ENCODE measurements around the gene TBL1Y. TPM values are rescaled to one million over a fixed set of nuclear protein-coding genes. Genes with fewer than 3 reads are reported as not detected.
"Not testable (repeated sequence)": the region's sequence is repeated elsewhere in the genome, so short reads cannot be mapped to it uniquely, and the experiment has no call there.

Gene TBL1Y
- total RNA-seq (2014; rRNA removed; shearing (Covaris generic)), result not detected in 2 replicates
- not detected in 2 replicates for polyA plus RNA-seq (2015; cell fraction: cytosol; rRNA removed)
- not detected in 2 replicates for polyA plus RNA-seq (2015; cell fraction: nucleus; rRNA removed)

GRCh38 chrY:6910372-6911252, at the start of gene TBL1Y:
Gene TBL1Y, plus strand, starts transcription at chrY:6910697. Its CDS starts 114,388 bp downstream, at chrY:7025085.
- no peak for DNase-seq (ENCODE audit: low read depth)

- DNase-seq (ENCODE audit: low read depth), result no peak
These were observed 16.0 kb upstream of the TBL1Y start for GRCh38 chrY:6894496-6894895.

- no peak for DNase-seq (ENCODE audit: low read depth)
These were observed 15.3 kb upstream of the TBL1Y start for GRCh38 chrY:6895236-6895635.

GRCh38 chrY:6902116-6902515, 8.4 kb upstream of the TBL1Y start:
- DNase-seq (ENCODE audit: low read depth), result not testable (repeated sequence)

- no peak for DNase-seq (ENCODE audit: low read depth)
These were observed 2.9 kb upstream of the TBL1Y start for GRCh38 chrY:6907591-6907990.

- DNase-seq (ENCODE audit: low read depth), result not testable (repeated sequence)
These were observed 2.5 kb upstream of the TBL1Y start for GRCh38 chrY:6908021-6908420.

- no peak for DNase-seq (ENCODE audit: low read depth)
These were observed 1.4 kb upstream of the TBL1Y start for GRCh38 chrY:6909118-6909521.

GRCh38 chrY:6909856-6910255, 641 bp upstream of the TBL1Y start:
- DNase-seq (ENCODE audit: low read depth), result no peak

GRCh38 chrY:6911253-6911881, 870 bp downstream of the TBL1Y start, which contains the start of gene AMELY:
Gene AMELY, minus strand, starts transcription at chrY:6911752. Its CDS starts 39,144 bp downstream, at chrY:6872608.
- no peak for DNase-seq (ENCODE audit: low read depth)

- DNase-seq (ENCODE audit: low read depth), result no peak
These were observed 2.9 kb downstream of the TBL1Y start for GRCh38 chrY:6913362-6913761.

GRCh38 chrY:6921061-6921460, 10.6 kb downstream of the TBL1Y start:
- DNase-seq (ENCODE audit: low read depth), result no peak

GRCh38 chrY:6928265-6928664, 17.8 kb downstream of the TBL1Y start:
- DNase-seq (ENCODE audit: low read depth), result no peak

- no peak for DNase-seq (ENCODE audit: low read depth)
These were observed 18.7 kb downstream of the TBL1Y start for GRCh38 chrY:6929237-6929636.

- no peak for DNase-seq (ENCODE audit: low read depth)
These were observed 21.4 kb downstream of the TBL1Y start for GRCh38 chrY:6931779-6932396.

GRCh38 chrY:6935497-6935896, 25.0 kb downstream of the TBL1Y start:
- no peak for DNase-seq (ENCODE audit: low read depth)

- no peak for DNase-seq (ENCODE audit: low read depth)
These were observed 37.2 kb downstream of the TBL1Y start for GRCh38 chrY:6947695-6948094.

GRCh38 chrY:6948378-6948777, 37.9 kb downstream of the TBL1Y start:
- DNase-seq (ENCODE audit: low read depth), result no peak

- no peak for DNase-seq (ENCODE audit: low read depth)
These were observed 39.5 kb downstream of the TBL1Y start for GRCh38 chrY:6949947-6950346.

- DNase-seq (ENCODE audit: low read depth), result peak; percentile 14
These were observed 54.2 kb downstream of the TBL1Y start for GRCh38 chrY:6964732-6965131.

GRCh38 chrY:6966521-6966920, 56.0 kb downstream of the TBL1Y start:
- DNase-seq (ENCODE audit: low read depth), result peak; percentile 5

GRCh38 chrY:6967736-6968135, 57.2 kb downstream of the TBL1Y start:
- no peak for DNase-seq (ENCODE audit: low read depth)

GRCh38 chrY:6968191-6968590, 57.7 kb downstream of the TBL1Y start:
- DNase-seq (ENCODE audit: low read depth), result no peak
